Muscle layer of duodenum (tissue), 2 donors: ENCODE results near the gene C8G.

ENCODE experiments used
- H3K27ac ChIP-seq: one replicate; pipeline ENCODE4 v1.7.0; 2013; ENCODE audit warnings: mild to moderate bottlenecking, low read length
- H3K27me3 ChIP-seq: one replicate; pipeline ENCODE4 v1.7.0; 2013; ENCODE audit warnings: low read depth, mild to moderate bottlenecking, control low read depth, low read length
- H3K36me3 ChIP-seq, 2 donors: one replicate each; pipeline ENCODE4 v1.7.0; 2013; ENCODE audit warnings: low read length in 2 of 2, control low read depth in 1 of 2, mild to moderate bottlenecking in 1 of 2; ENCODE audit not compliant: insufficient read depth in 2 of 2, control insufficient read depth in 1 of 2
- H3K4me1 ChIP-seq, 2 donors: one replicate each; pipeline ENCODE4 v1.7.0; 2013; ENCODE audit warnings: low read length in 2 of 2, mild to moderate bottlenecking in 2 of 2, control low read depth in 1 of 2, moderate library complexity in 1 of 2; ENCODE audit not compliant: insufficient read depth in 2 of 2, control insufficient read depth in 1 of 2
- H3K4me3 ChIP-seq, 2 donors: one replicate each; pipeline ENCODE4 v1.7.0; 2013; ENCODE audit warnings: low read length in 2 of 2, low read depth in 1 of 2, mild to moderate bottlenecking in 1 of 2
- H3K9me3 ChIP-seq, 2 donors: one replicate each; pipeline ENCODE4 v1.7.0; 2013; ENCODE audit warnings: low read length in 2 of 2, control low read depth in 1 of 2, mild to moderate bottlenecking in 1 of 2; ENCODE audit not compliant: control insufficient read depth in 1 of 2
- donor health status: healthy.

Gene C8G

GRCh38 chr9:136907011-136907914 is 37.8 kb upstream of the C8G start:
- H3K27ac ChIP-seq: no peak overlapping the region
- no peaks in the 10 kb centered on the region for H3K9me3 ChIP-seq
- H3K4me3 ChIP-seq: no peak overlapping the region
- H3K27me3 ChIP-seq: no peaks in the 10 kb centered on the region
- H3K36me3 ChIP-seq: peaks cover 0 to 21% of the 10 kb centered on the region in 2 donors
- H3K4me1 ChIP-seq: peaks cover 5 to 15% of the 10 kb centered on the region in 2 donors

GRCh38 chr9:136910197-136910900 is 34.7 kb upstream of the C8G start:
- Histone ChIP-seq H3K9me3 (no peaks in the 10 kb centered on the region), H3K4me3 (no peak overlapping the region), H3K27ac (no peak overlapping the region), H3K36me3 (peaks cover 14 to 37% of the 10 kb centered on the region in 2 donors), H3K4me1 (no peaks in the 10 kb centered on the region), H3K27me3 (no peaks in the 10 kb centered on the region)

GRCh38 chr9:136910901-136911245 is 34.2 kb upstream of the C8G start:
- Histone ChIP-seq H3K27me3 (no peaks in the 10 kb centered on the region), H3K4me1 (no peaks in the 10 kb centered on the region), H3K4me3 (no peak overlapping the region), H3K27ac (no peak overlapping the region), H3K36me3 (peaks cover 16 to 41% of the 10 kb centered on the region in 2 donors), H3K9me3 (no peaks in the 10 kb centered on the region)

GRCh38 chr9:136913701-136914438 is 31.2 kb upstream of the C8G start:
- Histone ChIP-seq H3K9me3 (no peaks in the 10 kb centered on the region), H3K36me3 (peaks cover 28 to 48% of the 10 kb centered on the region in 2 donors), H3K27ac (no peak overlapping the region), H3K4me3 (no peak overlapping the region), H3K4me1 (no peaks in the 10 kb centered on the region), H3K27me3 (no peaks in the 10 kb centered on the region)

GRCh38 chr9:136915632-136916329 is 29.3 kb upstream of the C8G start:
- Histone ChIP-seq H3K9me3 (no peaks in the 10 kb centered on the region), H3K27me3 (no peaks in the 10 kb centered on the region), H3K4me1 (no peaks in the 10 kb centered on the region), H3K27ac (no peak overlapping the region), H3K4me3 (no peak overlapping the region), H3K36me3 (peaks cover 37 to 43% of the 10 kb centered on the region in 2 donors)

- no peaks in the 10 kb centered on the region for H3K4me1 ChIP-seq
- H3K27me3 ChIP-seq: no peaks in the 10 kb centered on the region
- no peaks in the 10 kb centered on the region for H3K9me3 ChIP-seq
- no peak overlapping the region for H3K27ac ChIP-seq
- H3K36me3 ChIP-seq: peaks cover 38 to 49% of the 10 kb centered on the region in 2 donors
- H3K4me3 ChIP-seq: no peak overlapping the region
Observed at GRCh38 chr9:136916330-136917184, 28.5 kb upstream of the C8G start.

- peaks cover 38 to 49% of the 10 kb centered on the region in 2 donors for H3K36me3 ChIP-seq
- no peaks in the 10 kb centered on the region for H3K9me3 ChIP-seq
- H3K27ac ChIP-seq: no peak overlapping the region
Observed at GRCh38 chr9:136917902-136918301, 27.1 kb upstream of the C8G start.

GRCh38 chr9:136920069-136920468 is 25.0 kb upstream of the C8G start:
- Histone ChIP-seq H3K27ac (no peak overlapping the region), H3K4me3 (no peak overlapping the region), H3K4me1 (peaks cover 0 to 5% of the 10 kb centered on the region in 2 donors), H3K36me3 (peaks cover 27 to 47% of the 10 kb centered on the region in 2 donors), H3K9me3 (no peaks in the 10 kb centered on the region), H3K27me3 (no peaks in the 10 kb centered on the region)

More at GRCh38 chr9:136917902-136918301, 27.1 kb upstream of the C8G start:
- H3K27me3 ChIP-seq: no peaks in the 10 kb centered on the region
- H3K4me3 ChIP-seq: no peak overlapping the region
- H3K4me1 ChIP-seq: peaks cover 0 to 5% of the 10 kb centered on the region in 2 donors

- H3K36me3 ChIP-seq: peaks cover 22 to 44% of the 10 kb centered on the region in 2 donors
Observed at GRCh38 chr9:136920734-136921231, 24.3 kb upstream of the C8G start.

GRCh38 chr9:136921307-136921706 is 23.7 kb upstream of the C8G start:
- Histone ChIP-seq H3K27ac (no peak overlapping the region), H3K36me3 (peaks cover 23 to 49% of the 10 kb centered on the region in 2 donors)

More at GRCh38 chr9:136920734-136921231, 24.3 kb upstream of the C8G start:
- no peak overlapping the region for H3K4me3 ChIP-seq
- peaks cover 0 to 5% of the 10 kb centered on the region in 2 donors for H3K4me1 ChIP-seq
- no peak overlapping the region for H3K27ac ChIP-seq
- no peaks in the 10 kb centered on the region for H3K27me3 ChIP-seq
- no peaks in the 10 kb centered on the region for H3K9me3 ChIP-seq

More at GRCh38 chr9:136921307-136921706, 23.7 kb upstream of the C8G start:
- peaks cover 0 to 5% of the 10 kb centered on the region in 2 donors for H3K4me1 ChIP-seq
- no peak overlapping the region for H3K4me3 ChIP-seq
- H3K27me3 ChIP-seq: no peaks in the 10 kb centered on the region
- no peaks in the 10 kb centered on the region for H3K9me3 ChIP-seq
